Endothelial cell of umbilical vein (primary cell): Measurements from ENCODE around the gene CARHSP1. TPM values are rescaled to one million over a fixed set of nuclear protein-coding genes. Genes with fewer than 3 reads are reported as not detected.

Source experiments
- BruUV-seq: library from RNA; stranded (reverse); fragments of 400-500 nt; replicated peaks from 2 replicates; lab custom pipeline; 2021; lab: Mats Ljungman, UMichigan
- CTCF ChIA-PET: fragments of 300-600, 350-600 bp; sonication (Branson Sonifier 250); formaldehyde crosslinking; loops from one replicate; lab custom pipeline; 2021; ENCODE audit warnings: antibody characterized with exemption, inconsistent platforms; lab: Charles Lee
- POLR2A ChIA-PET: fragments of 300-600, 350-600 bp; sonication (Branson Sonifier 250); formaldehyde crosslinking; loops from one replicate; lab custom pipeline; 2021; ENCODE audit warnings: antibody characterized with exemption, inconsistent platforms; lab: Charles Lee
- DNase-seq: peaks from one replicate; pipeline ENCODE4 v3.0.0-alpha.2; 2011; ENCODE audit warnings: low read depth, low spot score
- FAIRE-seq: peaks from 2 replicates; lab custom pipeline; 2011; peaks lifted over from hg19 to GRCh38; lab: Jason Lieb, UNC
- H2AFZ ChIP-seq: 2 replicates; pipeline ENCODE4 v1.6.0; 2012; ENCODE audit warnings: low read depth, low read length, control low read depth, inconsistent platforms
- H3K27ac ChIP-seq: 2 replicates; pipeline ENCODE4 v1.5.1; 2011; ENCODE audit warnings: low read depth, mild to moderate bottlenecking, control low read depth, low read length, moderate library complexity; ENCODE audit not compliant: insufficient read depth
- H3K27me3 ChIP-seq, 2 experiments: 2 replicates each; pipeline versions ENCODE4 v1.6.0 to v1.6.1; 2011; ENCODE audit warnings: low read length in 2 of 2, mixed read lengths in 1 of 2; ENCODE audit not compliant: control insufficient read depth in 2 of 2, insufficient read depth in 2 of 2
- H3K36me3 ChIP-seq, 2 experiments: 2 replicates in 1 of 2; 3 replicates in 1 of 2; pipeline ENCODE4 v1.5.1; 2011; ENCODE audit warnings: low read length in 2 of 2, mild to moderate bottlenecking in 1 of 2, moderate library complexity in 1 of 2; ENCODE audit not compliant: control insufficient read depth in 2 of 2, insufficient read depth in 2 of 2; ENCODE audit errors: extremely low read depth in 1 of 2
- H3K4me1 ChIP-seq: 3 replicates; pipeline ENCODE4 v1.5.1; 2011; ENCODE audit warnings: mild to moderate bottlenecking, low read length; ENCODE audit not compliant: control insufficient read depth, insufficient read depth; ENCODE audit errors: extremely low read depth
- H3K4me2 ChIP-seq: 2 replicates; pipeline ENCODE4 v1.6.1; 2011; ENCODE audit warnings: low read length, control low read depth, mixed read lengths; ENCODE audit not compliant: insufficient read depth
- H3K4me3 ChIP-seq, 3 experiments: fragments of 200-600 bp in 1 of 3; sonication (generic), shearing (Covaris generic) in 1 of 3; replicated peaks in 1 of 3; 2 replicates each; pipeline ENCODE4 v1.5.1; 2011 to 2016; ENCODE audit warnings: control low read depth in 3 of 3, low read length in 3 of 3, mild to moderate bottlenecking in 2 of 3, inconsistent platforms in 1 of 3, low read depth in 1 of 3, moderate library complexity in 1 of 3; ENCODE audit not compliant: insufficient read depth in 1 of 3
- H3K79me2 ChIP-seq: 2 replicates; pipeline ENCODE4 v1.6.0; 2012; ENCODE audit warnings: low read length, inconsistent platforms; ENCODE audit not compliant: control insufficient read depth, insufficient read depth
- H3K9ac ChIP-seq: replicated peaks from 2 replicates; pipeline ENCODE3; 2011; ENCODE audit warnings: low read length, control low read depth; ENCODE audit not compliant: insufficient read depth; ENCODE audit errors: extremely low read depth
- H3K9me1 ChIP-seq: replicated peaks from 3 replicates; pipeline ENCODE4 v1.6.0; 2011; ENCODE audit warnings: mild to moderate bottlenecking, low read length; ENCODE audit not compliant: control insufficient read depth, insufficient read depth; ENCODE audit errors: extremely low read depth
- H3K9me3 ChIP-seq: replicated peaks from 2 replicates; pipeline ENCODE4 v1.5.1; 2012; ENCODE audit warnings: low read length, inconsistent platforms; ENCODE audit not compliant: control insufficient read depth, insufficient read depth
- H4K20me1 ChIP-seq: replicated peaks from 2 replicates; pipeline ENCODE3; 2011; ENCODE audit warnings: mild to moderate bottlenecking, low read length; ENCODE audit not compliant: control insufficient read depth, insufficient read depth; ENCODE audit errors: extremely low read depth
- EZH2 ChIP-seq: IDR thresholded peaks from 2 replicates; pipeline ENCODE4 v1.6.1; 2012; ENCODE audit warnings: borderline replicate concordance, low read depth, mild to moderate bottlenecking, moderate library complexity, low read length, inconsistent platforms; ENCODE audit not compliant: severe bottlenecking
- FOS ChIP-seq: IDR thresholded peaks from 2 replicates; pipeline ENCODE4 v1.6.1; 2011; ENCODE audit warnings: mild to moderate bottlenecking, low read length, moderate library complexity, borderline replicate concordance; ENCODE audit not compliant: insufficient read depth
- GATA2 ChIP-seq: IDR thresholded peaks from 2 replicates; pipeline ENCODE4 v1.7.0; 2011; ENCODE audit warnings: low read depth, mild to moderate bottlenecking, moderate library complexity, mixed read lengths, low read length; ENCODE audit not compliant: insufficient read length, insufficient read depth
- dilution Hi-C: fragments of 300-500 bp; cut with MboI; formaldehyde crosslinking; loops from one replicate; pipeline ENCODE4 v1.15.0; 2019; ENCODE audit warnings: low sequenced_read_pairs; ENCODE audit not compliant: extremely low pct_ligation_motif_present
- intact Hi-C: fragments of 100-400 bp; cut with micrococcal nuclease; formaldehyde crosslinking; loops from one replicate; pipeline ENCODE4 v1.10.0; 2022
- polyA plus RNA-seq, 4 experiments: library from polyadenylated mRNA; depleted of rRNA in 3 of 4; stranded (reverse) in 3 of 4; unstranded in 1 of 4; fragments of >200 nt; gene quantifications; 2 replicates each; pipeline versions ENCODE4 v1.2.1 to v1.2.3, GENCODE V29; 2011 to 2012; ENCODE audit warnings: missing spikeins in 1 of 4
- total RNA-seq: library from RNA; stranded (reverse); gene quantifications from 2 replicates; pipeline ENCODE4 v1.2.3, GENCODE V29; 2021
- TF ChIP-seq, protein P1 (sequence below), 2 donors: IDR thresholded peaks; 1 replicate in 1 of 2; 2 replicates in 1 of 2; pipeline ENCODE4 v1.5.1; 2011; ENCODE audit warnings: low read length in 2 of 2, mild to moderate bottlenecking in 2 of 2, moderate library complexity in 2 of 2, control low read depth in 1 of 2, inconsistent platforms in 1 of 2, low read depth in 1 of 2; ENCODE audit not compliant: insufficient read depth in 1 of 2; ENCODE audit errors: extremely low read depth in 1 of 2

Gene CARHSP1
- total and polyA plus RNA-seq, 2 donors (not counting 3 experiments of a cell fraction or from before 2014, with no cell fraction given) = 64.9 to 72.5 TPM

DNA sequence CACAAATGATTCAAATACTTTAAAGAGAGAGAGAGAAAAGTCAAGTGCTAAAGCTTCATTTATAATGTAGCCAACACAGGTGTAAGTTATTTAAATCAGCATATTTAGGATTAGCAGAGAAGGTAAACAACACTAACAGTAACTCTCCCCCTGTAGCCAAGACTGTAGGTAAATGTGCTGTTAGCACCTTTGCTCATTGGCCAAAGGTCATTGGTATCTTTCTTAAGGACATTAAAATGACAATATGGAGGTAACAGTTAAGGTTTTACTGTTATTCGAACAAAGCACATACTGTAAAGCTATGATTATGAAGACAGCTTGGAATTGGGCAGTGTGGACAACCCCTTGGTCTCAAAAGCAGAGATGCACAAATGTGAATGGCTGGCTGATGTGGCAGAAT, 42.0 kb upstream of the CARHSP1 start:
- dilution Hi-C loops = no loop called here

More for the DNA sequence above, 42.0 kb upstream of the CARHSP1 start:
- DNase-seq (no peak), FAIRE-seq (no peak)
- no peak for TF ChIP-seq GATA2
- TF ChIP-seq, protein P1, sequence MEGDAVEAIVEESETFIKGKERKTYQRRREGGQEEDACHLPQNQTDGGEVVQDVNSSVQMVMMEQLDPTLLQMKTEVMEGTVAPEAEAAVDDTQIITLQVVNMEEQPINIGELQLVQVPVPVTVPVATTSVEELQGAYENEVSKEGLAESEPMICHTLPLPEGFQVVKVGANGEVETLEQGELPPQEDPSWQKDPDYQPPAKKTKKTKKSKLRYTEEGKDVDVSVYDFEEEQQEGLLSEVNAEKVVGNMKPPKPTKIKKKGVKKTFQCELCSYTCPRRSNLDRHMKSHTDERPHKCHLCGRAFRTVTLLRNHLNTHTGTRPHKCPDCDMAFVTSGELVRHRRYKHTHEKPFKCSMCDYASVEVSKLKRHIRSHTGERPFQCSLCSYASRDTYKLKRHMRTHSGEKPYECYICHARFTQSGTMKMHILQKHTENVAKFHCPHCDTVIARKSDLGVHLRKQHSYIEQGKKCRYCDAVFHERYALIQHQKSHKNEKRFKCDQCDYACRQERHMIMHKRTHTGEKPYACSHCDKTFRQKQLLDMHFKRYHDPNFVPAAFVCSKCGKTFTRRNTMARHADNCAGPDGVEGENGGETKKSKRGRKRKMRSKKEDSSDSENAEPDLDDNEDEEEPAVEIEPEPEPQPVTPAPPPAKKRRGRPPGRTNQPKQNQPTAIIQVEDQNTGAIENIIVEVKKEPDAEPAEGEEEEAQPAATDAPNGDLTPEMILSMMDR (IDR thresholded peaks at IDR 0.05; ENCODE audit: extremely low read depth in 1 of 2, insufficient read depth in 1 of 2, low read depth in 1 of 2, low read length in 2 of 2) = no peak
- no peak for TF ChIP-seq FOS
- no peak for TF ChIP-seq EZH2
- Histone ChIP-seq H2AFZ (no peak overlapping the region), H3K9me1 (no peaks in the 10 kb centered on the region), H3K4me3 (no peak overlapping the region), H3K4me2 (no peak overlapping the region), H3K27me3 (no peaks in the 10 kb centered on the region), H3K4me1 (no peaks in the 10 kb centered on the region), H3K9ac (no peak overlapping the region), H3K79me2 (peaks cover 21% of the 10 kb centered on the region), H3K36me3 (peaks cover 36 to 47% of the 10 kb centered on the region in 2 experiments), H3K9me3 (no peaks in the 10 kb centered on the region), H3K27ac (no peak overlapping the region), H4K20me1 (no peaks in the 10 kb centered on the region)
- intact Hi-C loops = no loop called here
- ChIA-PET POLR2A (no interaction called here), CTCF (interaction anchor here (3.9 to 5.5 kb wide), 2 partner anchors 98 to 224 kb away, joined by 13 to 42 read pairs; no protein-coding TSS in a partner anchor)
- BruUV-seq = no TSS peak
